H1 (cell line): ENCODE measurements around the gene CENPP. TPM values are rescaled to one million over a fixed set of nuclear protein-coding genes. Genes with fewer than 3 reads are reported as not detected.
A peak's percentile ranks its signal among the peaks of the same experiment; 100 is the strongest.

Experiments used
- CHD1 ChIP-seq: IDR thresholded peaks from 2 replicates; pipeline ENCODE4 v1.6.1; 2012; ENCODE audit warnings: low read depth, low read length, improper control_type of control experiment
- CTCF ChIP-seq, 3 experiments: IDR thresholded peaks; 1 replicate in 2 of 3; 2 replicates in 1 of 3; pipeline versions ENCODE4 v1.5.1 to v1.6.1; 2011; ENCODE audit warnings: low read length in 3 of 3, mild to moderate bottlenecking in 3 of 3, inconsistent platforms in 2 of 3, low read depth in 1 of 3, moderate library complexity in 1 of 3; ENCODE audit not compliant: insufficient read depth in 1 of 3; ENCODE audit errors: control extremely low read depth in 1 of 3
- YY1 ChIP-seq: IDR thresholded peaks from 2 replicates; pipeline ENCODE4 v1.6.1; 2011; ENCODE audit warnings: low read depth, mild to moderate bottlenecking, low read length
- polyA plus RNA-seq, 7 experiments: library from polyadenylated mRNA; depleted of rRNA in 3 of 7; stranded (reverse) in 5 of 7; unstranded in 2 of 7; fragments of >200 nt in 5 of 7; fragments of 200-250 nt in 2 of 7; gene quantifications; 1 replicate in 5 of 7; 2 replicates in 1 of 7; 4 replicates in 1 of 7; pipeline versions ENCODE4 v1.2.1 to v1.2.3, GENCODE V29; 2011 to 2013; ENCODE audit warnings: missing spikeins in 2 of 7, mixed read lengths in 2 of 7
- total RNA-seq: library from RNA; stranded (reverse); fragmentation: NEBNext Ultra II Directional; extraction: Animal tissue kit (Norgen Biotek cat#: 25700); gene quantifications from 2 replicates; pipeline ENCODE4 v1.2.1, GENCODE V29; 2021

CENPP gene
- total and polyA plus RNA-seq, 2 of the 8 experiments (the other 6 are each of a cell fraction or from before 2014, with no cell fraction given): 2.7 to 10.8 TPM

- peak; percentile 15 to 34 (median 32); a peak in 3 of 4 replicates for TF ChIP-seq CTCF (IDR thresholded peaks at IDR 0.05; ENCODE audit: control extremely low read depth in 1 of 3, insufficient read depth in 1 of 3, low read depth in 1 of 3, low read length in 3 of 3)
- no peak for TF ChIP-seq YY1
- no peak for TF ChIP-seq CHD1
These were observed 331.7 kb downstream of the CENPP start (continued) for GRCh38 chr9:92657296-92658094.
